ENCODE measurements around the gene SERTAD1.

GRCh38 chr19:40457953-40458596, 32.3 kb upstream of the SERTAD1 start:
- TF ChIP-seq POLR2AphosphoS5 (IDR thresholded peaks at IDR 0.05; ENCODE audit: borderline replicate concordance, low read depth, low read length) (no peak), EZH2 (IDR thresholded peaks at IDR 0.05) (no peak), FOXP2 (optimal IDR thresholded peaks at IDR 0.05; ENCODE audit: control extremely low read depth, extremely low read length, insufficient read depth) (no peak)

Measured in SK-N-MC (cell line).